ENCODE measurements around the gene DMRTB1.
"Not testable (repeated sequence)": the region's sequence is repeated elsewhere in the genome, so short reads cannot be mapped to it uniquely, and the experiment has no call there.

Gene DMRTB1

GRCh38 chr1:53459321-53460175 is at the start of gene DMRTB1:
Gene DMRTB1, plus strand, starts transcription at chr1:53459399. Its CDS starts 55 bp downstream, at chr1:53459454.
- DNase-seq = no peak

GRCh38 chr1:53409695-53410094 is 49.5 kb upstream of the DMRTB1 start:
- DNase-seq = no peak

GRCh38 chr1:53410100-53410541 is 49.1 kb upstream of the DMRTB1 start:
- peak; percentile 64 for DNase-seq

- no peak for DNase-seq
Observed at GRCh38 chr1:53410701-53411100, 48.5 kb upstream of the DMRTB1 start.

- DNase-seq = no peak
Observed at GRCh38 chr1:53411541-53412152, 47.6 kb upstream of the DMRTB1 start.

GRCh38 chr1:53412285-53413174 is 46.7 kb upstream of the DMRTB1 start:
- DNase-seq = no peak

- peak; percentile 72 for DNase-seq
Observed at GRCh38 chr1:53413175-53414001, 45.8 kb upstream of the DMRTB1 start.

GRCh38 chr1:53414632-53415031 is 44.6 kb upstream of the DMRTB1 start:
- no peak for DNase-seq

GRCh38 chr1:53415432-53415831 is 43.8 kb upstream of the DMRTB1 start:
- DNase-seq = no peak

- DNase-seq = no peak
Observed at GRCh38 chr1:53416269-53416813, 42.9 kb upstream of the DMRTB1 start.

GRCh38 chr1:53417074-53417511 is 42.1 kb upstream of the DMRTB1 start:
- no peak for DNase-seq

- DNase-seq = no peak
Observed at GRCh38 chr1:53419034-53419433, 40.2 kb upstream of the DMRTB1 start.

- no peak for DNase-seq
Observed at GRCh38 chr1:53420341-53420740, 38.9 kb upstream of the DMRTB1 start.

GRCh38 chr1:53421208-53421607 is 38.0 kb upstream of the DMRTB1 start:
- no peak for DNase-seq

GRCh38 chr1:53430261-53430660 is 28.9 kb upstream of the DMRTB1 start:
- no peak for DNase-seq

GRCh38 chr1:53430779-53431178 is 28.4 kb upstream of the DMRTB1 start:
- DNase-seq = no peak

GRCh38 chr1:53431244-53431643 is 28.0 kb upstream of the DMRTB1 start:
- DNase-seq = no peak

- DNase-seq = peak; percentile 13
Observed at GRCh38 chr1:53431805-53432565, 27.2 kb upstream of the DMRTB1 start.

GRCh38 chr1:53432611-53433010 is 26.6 kb upstream of the DMRTB1 start:
- DNase-seq = no peak

GRCh38 chr1:53434405-53435007 is 24.7 kb upstream of the DMRTB1 start:
- DNase-seq = not testable (repeated sequence)

GRCh38 chr1:53435151-53435550 is 24.0 kb upstream of the DMRTB1 start:
- DNase-seq = no peak

Measured in CD4-positive, alpha-beta T cell treated with Interleukin-10 for 1 hour (primary cell).